DOHH2 (cell line): ENCODE measurements around the gene TMEM212.

Source experiments
- H3F3A ChIP-seq: fragments of 200-600 bp; sonication (generic), shearing (Covaris generic); 2 replicates; pipeline ENCODE4 v1.6.0; 2016; ENCODE audit warnings: antibody characterized with exemption, mild to moderate bottlenecking; ENCODE audit not compliant: control insufficient read depth, insufficient read depth
- H3K27ac ChIP-seq: fragments of 200-600 bp; sonication (generic); 2 replicates; pipeline ENCODE4 v1.5.1; 2014; ENCODE audit warnings: low read depth, mild to moderate bottlenecking, low read length, moderate library complexity
- H3K27me3 ChIP-seq: fragments of 200-600 bp; sonication (generic); 2 replicates; pipeline ENCODE4 v1.6.1; 2014; ENCODE audit warnings: mild to moderate bottlenecking, low read length, mixed read lengths; ENCODE audit not compliant: control insufficient read depth
- H3K36me3 ChIP-seq: fragments of 200-600 bp; sonication (generic); 2 replicates; pipeline ENCODE4 v1.6.1; 2014; ENCODE audit warnings: mild to moderate bottlenecking, low read length, moderate library complexity, mixed read lengths; ENCODE audit not compliant: control insufficient read depth
- H3K4me1 ChIP-seq: fragments of 200-600 bp; sonication (generic); 2 replicates; pipeline ENCODE4 v1.6.1; 2014; ENCODE audit warnings: mild to moderate bottlenecking, low read length, mixed read lengths; ENCODE audit not compliant: control insufficient read depth
- H3K4me2 ChIP-seq: fragments of 200-600 bp; sonication (generic); 2 replicates; pipeline ENCODE4 v1.6.0; 2014; ENCODE audit warnings: mild to moderate bottlenecking, low read length, moderate library complexity
- H3K4me3 ChIP-seq: fragments of 200-600 bp; sonication (generic); 2 replicates; pipeline ENCODE4 v1.5.1; 2014; ENCODE audit warnings: mild to moderate bottlenecking, low read length, mixed read lengths
- H3K79me2 ChIP-seq: fragments of 200-600 bp; sonication (generic); 2 replicates; pipeline ENCODE4 v1.6.1; 2014; ENCODE audit warnings: mild to moderate bottlenecking, low read length, mixed read lengths; ENCODE audit not compliant: control insufficient read depth
- H3K9me2 ChIP-seq: fragments of 200-600 bp; sonication (generic); replicated peaks from 2 replicates; pipeline ENCODE4 v1.6.1; 2014; ENCODE audit warnings: mild to moderate bottlenecking, low read length, mixed read lengths; ENCODE audit not compliant: control insufficient read depth
- H3K9me3 ChIP-seq: fragments of 200-600 bp; sonication (generic); 2 replicates; pipeline ENCODE4 v1.6.1; 2014; ENCODE audit warnings: antibody characterized with exemption, low read length, mixed read lengths; ENCODE audit not compliant: control insufficient read depth, insufficient read depth
- H4K20me1 ChIP-seq: fragments of 200-600 bp; sonication (generic); 2 replicates; pipeline ENCODE4 v1.6.0; 2014; ENCODE audit warnings: low read depth, mild to moderate bottlenecking, antibody characterized with exemption, low read length, moderate library complexity; ENCODE audit not compliant: control insufficient read depth, insufficient read depth
- EZH2phosphoT487 ChIP-seq: fragments of 200-600 bp; sonication (generic); IDR thresholded peaks from 2 replicates; pipeline ENCODE4 v1.6.1; 2017; ENCODE audit warnings: borderline replicate concordance, mild to moderate bottlenecking, antibody characterized with exemption, low read length, moderate library complexity, mixed read lengths
- TF ChIP-seq, protein P1 (sequence below): fragments of 200-600 bp; sonication (generic); IDR thresholded peaks from one replicate; pipeline ENCODE4 v1.5.1; 2014; ENCODE audit warnings: antibody characterized with exemption, mild to moderate bottlenecking, low read depth, low read length; ENCODE audit not compliant: poor library complexity, severe bottlenecking

The TMEM212 gene

GRCh38 chr3:171888466-171888865 lies 45.3 kb downstream of the TMEM212 start:
- no peaks in the 10 kb centered on the region for H3K4me1 ChIP-seq
- no peaks in the 10 kb centered on the region for H3F3A ChIP-seq
- H3K27ac ChIP-seq = no peak overlapping the region
- H3K4me3 ChIP-seq = no peak overlapping the region
- no peak overlapping the region for H3K4me2 ChIP-seq
- no peaks in the 10 kb centered on the region for H3K79me2 ChIP-seq
- H3K36me3 ChIP-seq = no peaks in the 10 kb centered on the region
- H4K20me1 ChIP-seq = no peaks in the 10 kb centered on the region
- TF ChIP-seq, protein P1, sequence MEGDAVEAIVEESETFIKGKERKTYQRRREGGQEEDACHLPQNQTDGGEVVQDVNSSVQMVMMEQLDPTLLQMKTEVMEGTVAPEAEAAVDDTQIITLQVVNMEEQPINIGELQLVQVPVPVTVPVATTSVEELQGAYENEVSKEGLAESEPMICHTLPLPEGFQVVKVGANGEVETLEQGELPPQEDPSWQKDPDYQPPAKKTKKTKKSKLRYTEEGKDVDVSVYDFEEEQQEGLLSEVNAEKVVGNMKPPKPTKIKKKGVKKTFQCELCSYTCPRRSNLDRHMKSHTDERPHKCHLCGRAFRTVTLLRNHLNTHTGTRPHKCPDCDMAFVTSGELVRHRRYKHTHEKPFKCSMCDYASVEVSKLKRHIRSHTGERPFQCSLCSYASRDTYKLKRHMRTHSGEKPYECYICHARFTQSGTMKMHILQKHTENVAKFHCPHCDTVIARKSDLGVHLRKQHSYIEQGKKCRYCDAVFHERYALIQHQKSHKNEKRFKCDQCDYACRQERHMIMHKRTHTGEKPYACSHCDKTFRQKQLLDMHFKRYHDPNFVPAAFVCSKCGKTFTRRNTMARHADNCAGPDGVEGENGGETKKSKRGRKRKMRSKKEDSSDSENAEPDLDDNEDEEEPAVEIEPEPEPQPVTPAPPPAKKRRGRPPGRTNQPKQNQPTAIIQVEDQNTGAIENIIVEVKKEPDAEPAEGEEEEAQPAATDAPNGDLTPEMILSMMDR = no peak
- TF ChIP-seq EZH2phosphoT487 = no peak
- no peaks in the 10 kb centered on the region for H3K9me2 ChIP-seq
- no peaks in the 10 kb centered on the region; the same call in 1 of the 2 replicates for H3K27me3 ChIP-seq
- 0 out of 2 replicates have a peak, but pooled peaks cover 2% of the 10 kb centered on the region for H3K9me3 ChIP-seq

GRCh38 chr3:171890398-171890797 lies 47.2 kb downstream of the TMEM212 start:
- no peaks in the 10 kb centered on the region for H3F3A ChIP-seq
- no peak overlapping the region for H3K4me2 ChIP-seq
- no peak overlapping the region for H3K4me3 ChIP-seq
- H4K20me1 ChIP-seq = no peaks in the 10 kb centered on the region
- H3K79me2 ChIP-seq = no peaks in the 10 kb centered on the region
- no peaks in the 10 kb centered on the region; the same call in 1 of the 2 replicates for H3K27me3 ChIP-seq
- H3K4me1 ChIP-seq = no peaks in the 10 kb centered on the region
- H3K36me3 ChIP-seq = no peaks in the 10 kb centered on the region
- H3K9me2 ChIP-seq = no peaks in the 10 kb centered on the region
- TF ChIP-seq, protein P1 = no peak
- TF ChIP-seq EZH2phosphoT487 = no peak
- no peak overlapping the region for H3K27ac ChIP-seq
- 0 out of 2 replicates have a peak, but pooled peaks cover 2% of the 10 kb centered on the region for H3K9me3 ChIP-seq

GRCh38 chr3:171892457-171892856 lies 49.3 kb downstream of the TMEM212 start:
- peaks cover 8% of the 10 kb centered on the region; the same call in 1 of the 2 replicates for H3K27me3 ChIP-seq
- no peaks in the 10 kb centered on the region for H3F3A ChIP-seq
- H3K27ac ChIP-seq = no peak overlapping the region
- H3K4me3 ChIP-seq = no peak overlapping the region
- no peaks in the 10 kb centered on the region for H3K9me2 ChIP-seq
- no peak for TF ChIP-seq EZH2phosphoT487
- TF ChIP-seq, protein P1 = no peak
- H3K9me3 ChIP-seq = 0 out of 2 replicates have a peak, but pooled peaks cover 2% of the 10 kb centered on the region
- no peaks in the 10 kb centered on the region for H3K4me1 ChIP-seq
- no peaks in the 10 kb centered on the region for H4K20me1 ChIP-seq
- H3K79me2 ChIP-seq = no peaks in the 10 kb centered on the region
- no peaks in the 10 kb centered on the region for H3K36me3 ChIP-seq
- no peak overlapping the region for H3K4me2 ChIP-seq

- TF ChIP-seq, protein P1 = no peak
- TF ChIP-seq EZH2phosphoT487 = no peak
- H3F3A ChIP-seq = no peaks in the 10 kb centered on the region
- H3K79me2 ChIP-seq = no peaks in the 10 kb centered on the region
- H3K9me3 ChIP-seq = no peaks in the 10 kb centered on the region
- no peaks in the 10 kb centered on the region for H3K9me2 ChIP-seq
- no peaks in the 10 kb centered on the region for H3K4me1 ChIP-seq
- H3K4me2 ChIP-seq = no peak overlapping the region
- H3K27ac ChIP-seq = no peak overlapping the region
- peaks cover 8% of the 10 kb centered on the region; the same call in 1 of the 2 replicates for H3K27me3 ChIP-seq
- H3K4me3 ChIP-seq = no peak overlapping the region
- H4K20me1 ChIP-seq = no peaks in the 10 kb centered on the region
- no peaks in the 10 kb centered on the region for H3K36me3 ChIP-seq
Observed at GRCh38 chr3:171895291-171895690, 52.1 kb downstream of the TMEM212 start.
